Measurements from ENCODE around the gene COL2A1. TPM values are rescaled to one million over a fixed set of nuclear protein-coding genes. Genes with fewer than 3 reads are reported as not detected.
"Not testable (repeated sequence)": the region's sequence is repeated elsewhere in the genome, so short reads cannot be mapped to it uniquely, and the experiment has no call there.

The COL2A1 gene
- total and polyA plus RNA-seq, 2 donors from 2014 or later, result not detected

- H3K27ac ChIP-seq (ENCODE audit: low read depth in 2 of 2, low read length in 2 of 2), result no peak overlapping the region
- peaks cover 4 to 15% (median 11%) of the 10 kb centered on the region in 3 donors for H3K4me1 ChIP-seq (ENCODE audit: control insufficient read depth in 2 of 3, insufficient read depth in 2 of 3, low read depth in 1 of 3, low read length in 3 of 3)
- H3K9ac ChIP-seq (ENCODE audit: low read length in 3 of 3), result no peak overlapping the region
- H3K9me3 ChIP-seq (ENCODE audit: control insufficient read depth in 2 of 3, insufficient read depth in 1 of 3, low read length in 3 of 3), result no peaks in the 10 kb centered on the region
- DNase-seq (no peak), FAIRE-seq (no peak)
- intact Hi-C loops (cut with DNase I), result no loop called here
- H3K36me3 ChIP-seq (ENCODE audit: control insufficient read depth in 2 of 3, insufficient read depth in 3 of 3, low read length in 3 of 3), result peaks cover 0 to 10% (median 2%) of the 10 kb centered on the region in 3 donors
- no peaks in the 10 kb centered on the region for H3K27me3 ChIP-seq (ENCODE audit: control insufficient read depth, insufficient read depth, low read length)
- TF ChIP-seq CTCF (IDR thresholded peaks at IDR 0.05; ENCODE audit: borderline replicate concordance, extremely low read depth, insufficient read depth), result no peak
- H3K4me3 ChIP-seq (ENCODE audit: low read length in 3 of 3), result no peak overlapping the region
Measured at GRCh38 chr12:47962198-47962597, 42.1 kb downstream of the COL2A1 start.

DNA sequence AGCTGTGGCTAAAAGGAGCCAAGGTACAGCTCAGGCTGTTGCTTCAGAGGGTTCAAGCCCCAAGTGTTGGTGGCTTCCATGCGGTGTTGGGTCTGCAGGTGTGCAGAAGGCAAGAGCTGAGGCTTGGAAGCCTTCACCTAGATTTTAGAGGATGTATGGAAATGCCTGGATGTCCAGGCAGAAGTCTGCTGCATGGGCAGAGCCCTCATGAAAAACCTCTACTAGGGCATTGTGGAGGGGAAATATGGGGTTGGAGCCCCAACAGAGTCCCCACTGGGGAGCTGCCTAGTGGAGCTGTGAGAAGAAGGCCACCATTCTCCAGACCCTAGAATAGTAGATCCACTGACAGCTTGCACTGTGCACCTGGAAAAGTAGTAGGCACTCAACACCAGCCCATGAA, 46.6 kb downstream of the COL2A1 start:
- H3K4me1 ChIP-seq (ENCODE audit: control insufficient read depth in 2 of 3, insufficient read depth in 2 of 3, low read depth in 1 of 3, low read length in 3 of 3); DNase-seq; H3K9ac ChIP-seq (ENCODE audit: low read length in 3 of 3); H3K27me3 ChIP-seq (ENCODE audit: control insufficient read depth, insufficient read depth, low read length); H3K9me3 ChIP-seq (ENCODE audit: control insufficient read depth in 2 of 3, insufficient read depth in 1 of 3, low read length in 3 of 3); H3K36me3 ChIP-seq (ENCODE audit: control insufficient read depth in 2 of 3, insufficient read depth in 3 of 3, low read length in 3 of 3); intact Hi-C loops (cut with DNase I); H3K4me3 ChIP-seq (ENCODE audit: low read length in 3 of 3); H3K27ac ChIP-seq (ENCODE audit: low read depth in 2 of 2, low read length in 2 of 2); FAIRE-seq: not testable (repeated sequence)

DNA sequence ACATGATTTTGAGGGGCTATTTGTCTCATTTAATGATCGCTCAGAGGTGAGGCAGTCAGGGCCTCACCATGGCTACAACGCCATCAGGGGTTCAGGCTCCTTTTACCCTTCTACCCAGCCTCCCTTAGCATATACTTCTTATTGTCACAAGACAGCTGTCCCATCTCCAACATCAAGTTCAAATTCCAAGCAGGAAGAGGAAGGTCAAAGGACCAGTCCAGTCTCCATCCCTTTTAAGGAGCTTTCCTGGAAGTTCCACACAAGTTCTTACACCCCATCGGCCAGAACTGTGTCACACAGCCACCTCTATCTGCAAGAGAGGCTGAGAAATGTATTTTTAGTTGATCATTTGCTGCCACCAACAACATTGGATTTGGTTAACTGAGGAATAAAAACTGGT, 49.2 kb downstream of the COL2A1 start:
- TF ChIP-seq CTCF (IDR thresholded peaks at IDR 0.05; ENCODE audit: borderline replicate concordance, extremely low read depth, insufficient read depth), result no peak
- Histone ChIP-seq H3K27ac (ENCODE audit: low read depth in 2 of 2, low read length in 2 of 2) (no peak overlapping the region), H3K9ac (ENCODE audit: low read length in 3 of 3) (no peak overlapping the region), H3K36me3 (ENCODE audit: control insufficient read depth in 2 of 3, insufficient read depth in 3 of 3, low read length in 3 of 3) (no peaks in the 10 kb centered on the region), H3K4me1 (ENCODE audit: control insufficient read depth in 2 of 3, insufficient read depth in 2 of 3, low read depth in 1 of 3, low read length in 3 of 3) (no peaks in the 10 kb centered on the region), H3K4me3 (ENCODE audit: low read length in 3 of 3) (no peak overlapping the region), H3K9me3 (ENCODE audit: control insufficient read depth in 2 of 3, insufficient read depth in 1 of 3, low read length in 3 of 3) (no peaks in the 10 kb centered on the region), H3K27me3 (ENCODE audit: control insufficient read depth, insufficient read depth, low read length) (no peaks in the 10 kb centered on the region)
- DNase-seq (peak in 2 of 5 donors; percentile 44 to 71), FAIRE-seq (no peak)
- intact Hi-C loops (cut with DNase I), result no loop called here

DNA sequence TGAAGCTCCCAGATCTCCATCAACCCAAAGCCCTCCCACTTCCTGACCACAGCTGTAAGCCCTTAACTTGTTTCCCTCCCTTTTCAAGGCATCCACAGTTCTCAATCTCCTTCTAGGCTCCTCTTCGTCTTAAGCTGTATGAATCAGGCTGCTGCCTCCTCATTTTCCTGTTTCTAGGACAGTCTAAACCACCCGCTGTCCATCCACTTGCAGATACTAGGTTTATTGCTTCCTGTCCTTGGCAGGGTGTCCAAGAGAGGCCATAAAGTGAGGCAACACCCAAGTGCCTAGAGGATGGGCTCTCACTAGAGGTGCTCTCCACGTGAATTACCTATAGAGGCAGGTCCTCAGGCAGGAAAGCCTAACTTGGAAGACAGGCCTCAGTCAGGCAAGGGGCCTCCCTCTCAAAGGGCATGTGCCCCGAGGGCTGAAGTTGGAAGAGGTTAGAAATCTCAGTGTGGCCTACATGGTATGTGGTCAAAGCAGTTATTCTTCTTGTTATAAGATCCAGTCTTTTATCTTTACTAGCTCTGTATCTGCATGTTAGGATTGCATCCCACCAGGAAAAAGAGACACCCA, 49.7 kb downstream of the COL2A1 start:
- no peak for TF ChIP-seq CTCF (IDR thresholded peaks at IDR 0.05; ENCODE audit: borderline replicate concordance, extremely low read depth, insufficient read depth)
- H3K9me3 ChIP-seq (ENCODE audit: control insufficient read depth in 2 of 3, insufficient read depth in 1 of 3, low read length in 3 of 3), result no peaks in the 10 kb centered on the region
- no peak overlapping the region for H3K27ac ChIP-seq (ENCODE audit: low read depth in 2 of 2, low read length in 2 of 2)
- peaks cover 0 to 3% (median 0%) of the 10 kb centered on the region in 3 donors for H3K4me1 ChIP-seq (ENCODE audit: control insufficient read depth in 2 of 3, insufficient read depth in 2 of 3, low read depth in 1 of 3, low read length in 3 of 3)
- no peaks in the 10 kb centered on the region for H3K27me3 ChIP-seq (ENCODE audit: control insufficient read depth, insufficient read depth, low read length)
- H3K9ac ChIP-seq (ENCODE audit: low read length in 3 of 3), result no peak overlapping the region
- FAIRE-seq, result no peak
- no peak overlapping the region for H3K4me3 ChIP-seq (ENCODE audit: low read length in 3 of 3)
- H3K36me3 ChIP-seq (ENCODE audit: control insufficient read depth in 2 of 3, insufficient read depth in 3 of 3, low read length in 3 of 3), result no peaks in the 10 kb centered on the region
- no peak for DNase-seq
- intact Hi-C loops (cut with DNase I), result no loop called here
